Sigmoid colon (tissue), 4 donors: Measurements from ENCODE around the gene MAP1LC3C.

Experiments used
- CTCF ChIP-seq, 4 experiments: fragments of 450-650 bp in 3 of 4; fragments of 200-600 bp in 1 of 4; IDR thresholded peaks; one replicate each; pipeline ENCODE4 v1.5.1; 2016 to 2019; ENCODE audit warnings: antibody characterized with exemption in 4 of 4, mild to moderate bottlenecking in 3 of 4, moderate library complexity in 2 of 4
- EP300 ChIP-seq, 4 donors: sonication (generic); formaldehyde crosslinking; IDR thresholded peaks; one replicate each; pipeline ENCODE4 v1.6.1; 2017; ENCODE audit warnings: antibody characterized with exemption in 4 of 4
- POLR2A ChIP-seq, 2 donors: fragments of 450-650 bp; IDR thresholded peaks; one replicate each; pipeline ENCODE4 v1.6.1; 2016; ENCODE audit warnings: antibody characterized with exemption in 2 of 2, mild to moderate bottlenecking in 2 of 2, moderate library complexity in 2 of 2
- POLR2AphosphoS5 ChIP-seq, 4 donors: sonication (generic); formaldehyde crosslinking; IDR thresholded peaks; one replicate each; pipeline ENCODE4 v1.6.1; 2017; ENCODE audit warnings: antibody characterized with exemption in 4 of 4

GRCh38 chr1:241990040-241990439, 8.9 kb downstream of the MAP1LC3C start:
- peak in 2 of 4 donors; percentile 16 to 26 for TF ChIP-seq POLR2AphosphoS5 (IDR thresholded peaks at IDR 0.05)
- TF ChIP-seq CTCF (IDR thresholded peaks at IDR 0.05) = no peak
- TF ChIP-seq POLR2A (IDR thresholded peaks at IDR 0.05) = no peak
- no peak for TF ChIP-seq EP300 (IDR thresholded peaks at IDR 0.05)
